ENCODE measurements around the gene LYRM7. TPM values are rescaled to one million over a fixed set of nuclear protein-coding genes. Genes with fewer than 3 reads are reported as not detected.

Gene LYRM7
- total and polyA plus RNA-seq, 8 donors, result 1.3 to 17.1 (median 3.6) TPM

DNA sequence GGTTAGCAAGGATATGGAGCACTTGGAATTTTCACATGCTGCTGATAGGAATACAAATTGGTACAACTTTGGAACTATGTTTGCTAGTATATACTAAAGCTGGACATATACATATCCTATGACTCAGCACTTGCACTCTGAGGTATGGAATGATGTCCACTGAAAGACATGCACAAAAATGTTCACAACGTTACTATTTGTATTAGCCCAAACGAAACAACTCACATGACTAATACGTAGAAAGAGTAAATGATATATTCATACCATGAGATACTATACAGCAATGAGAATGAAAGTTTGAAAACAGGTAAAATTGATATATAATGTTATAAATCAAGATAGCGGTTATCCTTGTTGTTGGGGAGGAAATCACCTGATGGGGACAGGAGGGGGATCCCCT, 47.6 kb downstream of the LYRM7 start:
- Histone ChIP-seq H3K4me1 (no peaks in the 10 kb centered on the region), H3K9me3 (no peaks in the 10 kb centered on the region), H3K27me3 (no peaks in the 10 kb centered on the region), H3K36me3 (no peaks in the 10 kb centered on the region), H3K27ac (no peak overlapping the region), H3K4me3 (no peak overlapping the region)
- WGBS, 5 donors, result 68 to 84% (median 82%) methylated on average over 4 of the region's 4 CpGs
- TF ChIP-seq EP300 (IDR thresholded peaks at IDR 0.05), result no peak
- TF ChIP-seq POLR2AphosphoS5 (IDR thresholded peaks at IDR 0.05), result no peak
- no peak for TF ChIP-seq POLR2A (IDR thresholded peaks at IDR 0.05)
- TF ChIP-seq, protein P1, sequence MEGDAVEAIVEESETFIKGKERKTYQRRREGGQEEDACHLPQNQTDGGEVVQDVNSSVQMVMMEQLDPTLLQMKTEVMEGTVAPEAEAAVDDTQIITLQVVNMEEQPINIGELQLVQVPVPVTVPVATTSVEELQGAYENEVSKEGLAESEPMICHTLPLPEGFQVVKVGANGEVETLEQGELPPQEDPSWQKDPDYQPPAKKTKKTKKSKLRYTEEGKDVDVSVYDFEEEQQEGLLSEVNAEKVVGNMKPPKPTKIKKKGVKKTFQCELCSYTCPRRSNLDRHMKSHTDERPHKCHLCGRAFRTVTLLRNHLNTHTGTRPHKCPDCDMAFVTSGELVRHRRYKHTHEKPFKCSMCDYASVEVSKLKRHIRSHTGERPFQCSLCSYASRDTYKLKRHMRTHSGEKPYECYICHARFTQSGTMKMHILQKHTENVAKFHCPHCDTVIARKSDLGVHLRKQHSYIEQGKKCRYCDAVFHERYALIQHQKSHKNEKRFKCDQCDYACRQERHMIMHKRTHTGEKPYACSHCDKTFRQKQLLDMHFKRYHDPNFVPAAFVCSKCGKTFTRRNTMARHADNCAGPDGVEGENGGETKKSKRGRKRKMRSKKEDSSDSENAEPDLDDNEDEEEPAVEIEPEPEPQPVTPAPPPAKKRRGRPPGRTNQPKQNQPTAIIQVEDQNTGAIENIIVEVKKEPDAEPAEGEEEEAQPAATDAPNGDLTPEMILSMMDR (IDR thresholded peaks at IDR 0.05), result no peak
- no peak for DNase-seq
- intact Hi-C loops (cut with DNase I; ENCODE audit: low total_unique reads), result no loop called here

DNA sequence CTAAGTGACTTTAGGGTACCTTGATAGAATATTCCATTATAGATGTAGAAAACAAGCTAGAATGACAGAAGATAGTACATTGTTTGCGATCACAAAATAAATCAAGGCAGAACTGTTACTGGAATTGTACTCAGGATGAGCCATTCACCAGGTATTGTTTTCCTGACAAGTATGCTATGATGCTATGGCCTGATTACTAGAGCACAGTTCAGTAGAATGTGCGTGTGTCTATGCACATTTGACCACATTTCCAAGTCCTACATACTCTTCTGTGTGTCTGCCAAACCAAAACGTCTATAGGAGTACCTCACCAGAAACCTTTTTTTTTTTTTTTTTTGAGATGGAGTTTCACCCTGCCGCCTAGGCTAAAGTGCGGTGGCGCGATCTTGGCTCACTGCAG, 49.8 kb downstream of the LYRM7 start:
- H3K27me3 ChIP-seq, result no peaks in the 10 kb centered on the region
- WGBS, 5 donors, result 85 to 93% (median 90%) methylated on average over 7 of the region's 7 CpGs
- intact Hi-C loops (cut with DNase I; ENCODE audit: low total_unique reads), result no loop called here
- no peaks in the 10 kb centered on the region for H3K9me3 ChIP-seq
- no peaks in the 10 kb centered on the region for H3K4me1 ChIP-seq
- TF ChIP-seq, protein P1 (IDR thresholded peaks at IDR 0.05), result no peak
- TF ChIP-seq POLR2AphosphoS5 (IDR thresholded peaks at IDR 0.05) (no peak), EP300 (IDR thresholded peaks at IDR 0.05) (no peak), POLR2A (IDR thresholded peaks at IDR 0.05) (no peak)
- H3K4me3 ChIP-seq, result no peak overlapping the region
- DNase-seq, result no peak
- no peak overlapping the region for H3K27ac ChIP-seq
- no peaks in the 10 kb centered on the region for H3K36me3 ChIP-seq

DNA sequence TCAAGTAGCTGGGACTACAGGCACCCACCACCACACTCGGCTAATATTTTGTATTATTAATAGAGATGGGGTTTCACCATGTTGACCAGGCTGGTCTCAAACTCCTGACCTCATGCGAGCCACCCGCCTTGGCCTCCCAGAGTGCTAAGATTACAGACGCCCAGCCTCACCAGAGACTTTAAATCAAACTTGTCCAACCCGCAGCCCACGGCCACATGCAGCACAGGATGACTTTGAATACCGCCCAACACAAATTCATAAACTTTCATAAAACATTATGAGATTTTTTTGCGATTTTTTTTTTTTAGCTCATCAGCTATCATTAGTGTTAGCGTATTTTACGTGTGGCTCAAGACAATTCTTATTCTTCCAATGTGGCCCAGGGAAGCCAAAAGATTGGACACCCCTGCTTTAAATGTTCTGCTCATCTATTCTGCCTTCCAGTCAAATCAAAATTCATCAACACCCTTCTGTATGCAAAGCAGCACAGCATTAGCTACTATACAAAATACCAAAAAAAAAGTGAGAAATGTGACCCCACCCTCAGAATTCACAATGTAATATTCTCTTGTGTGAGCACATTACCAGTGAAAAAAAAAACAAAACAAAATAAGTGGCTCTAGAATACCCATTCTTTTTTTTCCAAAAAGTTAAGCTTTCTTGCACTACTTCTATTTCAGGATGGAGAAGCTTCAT, 50.4 kb downstream of the LYRM7 start:
- Histone ChIP-seq H3K4me1 (no peaks in the 10 kb centered on the region), H3K4me3 (no peak overlapping the region), H3K27ac (no peak overlapping the region), H3K9me3 (no peaks in the 10 kb centered on the region), H3K27me3 (no peaks in the 10 kb centered on the region), H3K36me3 (no peaks in the 10 kb centered on the region)
- intact Hi-C loops (cut with DNase I; ENCODE audit: low total_unique reads), result no loop called here
- TF ChIP-seq POLR2A (IDR thresholded peaks at IDR 0.05) (no peak), POLR2AphosphoS5 (IDR thresholded peaks at IDR 0.05) (no peak), EP300 (IDR thresholded peaks at IDR 0.05) (no peak)
- TF ChIP-seq, protein P1 (IDR thresholded peaks at IDR 0.05), result no peak
- WGBS, 5 donors, result 93 to 96% (median 94%) methylated on average over 10 of the region's 10 CpGs
- no peak for DNase-seq

DNA sequence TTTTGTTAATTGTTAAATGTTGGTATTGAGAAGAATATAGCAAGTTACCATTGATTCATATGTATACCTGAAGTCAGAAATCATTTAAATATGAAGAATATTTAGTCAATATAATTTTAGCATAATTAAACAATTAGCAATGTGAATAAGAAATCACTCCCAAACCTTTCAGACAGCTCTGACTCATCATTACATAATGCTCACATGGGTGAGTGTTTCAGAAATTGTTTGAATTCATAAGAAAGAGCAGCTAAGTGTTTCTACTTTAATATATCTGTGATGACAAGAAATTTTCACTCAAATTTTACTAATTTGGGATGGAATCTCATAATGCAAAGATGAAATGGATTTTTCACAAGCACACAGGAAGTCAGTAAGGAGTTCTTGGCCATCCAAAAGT, 51.1 kb downstream of the LYRM7 start:
- Histone ChIP-seq H3K27ac (no peak overlapping the region), H3K4me3 (no peak overlapping the region), H3K36me3 (no peaks in the 10 kb centered on the region), H3K4me1 (no peaks in the 10 kb centered on the region), H3K9me3 (no peaks in the 10 kb centered on the region), H3K27me3 (no peaks in the 10 kb centered on the region)
- intact Hi-C loops (cut with DNase I; ENCODE audit: low total_unique reads), result no loop called here
- no peak for DNase-seq
- TF ChIP-seq, protein P1 (IDR thresholded peaks at IDR 0.05), result no peak
- TF ChIP-seq EP300 (IDR thresholded peaks at IDR 0.05), result no peak

All from stomach (tissue), 9 donors.